Rectal smooth muscle tissue (tissue), 1 donor: ENCODE measurements around the gene ROCK2.

ENCODE experiments used
- H3K27ac ChIP-seq: one replicate; pipeline ENCODE4 v1.7.0; 2013; ENCODE audit warnings: low read depth, low read length, inconsistent platforms
- H3K27me3 ChIP-seq: one replicate; pipeline ENCODE4 v1.7.0; 2013; ENCODE audit warnings: low read length; ENCODE audit not compliant: control insufficient read depth, insufficient read depth
- H3K36me3 ChIP-seq: one replicate; pipeline ENCODE4 v1.7.0; 2013; ENCODE audit warnings: low read length; ENCODE audit not compliant: control insufficient read depth, insufficient read depth
- H3K4me1 ChIP-seq: one replicate; pipeline ENCODE4 v1.7.0; 2013; ENCODE audit warnings: low read length; ENCODE audit not compliant: control insufficient read depth, insufficient read depth
- H3K4me3 ChIP-seq: one replicate; pipeline ENCODE4 v1.7.0; 2013; ENCODE audit warnings: low read length
- H3K9ac ChIP-seq: one replicate; pipeline ENCODE4 v1.7.0; 2013; ENCODE audit warnings: low read length

The ROCK2 gene

GRCh38 chr2:11155381-11156035, 188.9 kb downstream of the ROCK2 start, which contains the start of gene SLC66A3:
Gene SLC66A3 (plus strand): TSS chr2:11155467. CDS start chr2:11155547, 80 bp downstream.
- Histone ChIP-seq H3K4me1 (peaks cover 6% of the 10 kb centered on the region), H3K9ac (peak within 1 kb of the TSS; percentile 73), H3K4me3 (peak within 1 kb of the TSS; percentile 85), H3K36me3 (no peaks in the 10 kb centered on the region), H3K27me3 (no peaks in the 10 kb centered on the region), H3K27ac (peak within 1 kb of the TSS; percentile 79)

GRCh38 chr2:11154923-11155380, 189.5 kb downstream of the ROCK2 start:
- peaks cover 6% of the 10 kb centered on the region for H3K4me1 ChIP-seq
- H3K4me3 ChIP-seq: peak overlapping the region; percentile 61
- no peaks in the 10 kb centered on the region for H3K27me3 ChIP-seq
- peak overlapping the region; percentile 76 for H3K27ac ChIP-seq
- peak overlapping the region; percentile 66 for H3K9ac ChIP-seq
- H3K36me3 ChIP-seq: no peaks in the 10 kb centered on the region

- peak overlapping the region; percentile 76 for H3K27ac ChIP-seq
- H3K4me1 ChIP-seq: peaks cover 6% of the 10 kb centered on the region
- peak overlapping the region; percentile 61 for H3K4me3 ChIP-seq
- H3K9ac ChIP-seq: peak overlapping the region; percentile 66
- H3K27me3 ChIP-seq: no peaks in the 10 kb centered on the region
- H3K36me3 ChIP-seq: no peaks in the 10 kb centered on the region
These were observed 190.2 kb downstream of the ROCK2 start for GRCh38 chr2:11154016-11154922.

GRCh38 chr2:11152591-11152990, 191.8 kb downstream of the ROCK2 start:
- no peak overlapping the region for H3K4me3 ChIP-seq
- no peaks in the 10 kb centered on the region for H3K27me3 ChIP-seq
- H3K36me3 ChIP-seq: no peaks in the 10 kb centered on the region
- H3K9ac ChIP-seq: no peak overlapping the region
- H3K27ac ChIP-seq: no peak overlapping the region
- H3K4me1 ChIP-seq: peaks cover 6% of the 10 kb centered on the region

- Histone ChIP-seq H3K36me3 (no peaks in the 10 kb centered on the region), H3K9ac (no peak overlapping the region), H3K4me3 (no peak overlapping the region), H3K27me3 (no peaks in the 10 kb centered on the region), H3K27ac (no peak overlapping the region), H3K4me1 (no peaks in the 10 kb centered on the region)
These were observed 197.2 kb downstream of the ROCK2 start for GRCh38 chr2:11147263-11147662.

- Histone ChIP-seq H3K9ac (no peak overlapping the region), H3K27ac (no peak overlapping the region), H3K4me3 (no peak overlapping the region), H3K36me3 (no peaks in the 10 kb centered on the region), H3K4me1 (no peaks in the 10 kb centered on the region), H3K27me3 (no peaks in the 10 kb centered on the region)
These were observed 198.4 kb downstream of the ROCK2 start for GRCh38 chr2:11146076-11146475.

- peak overlapping the region; percentile 39 for H3K9ac ChIP-seq
- no peaks in the 10 kb centered on the region for H3K36me3 ChIP-seq
- H3K27ac ChIP-seq: no peak overlapping the region
- no peaks in the 10 kb centered on the region for H3K4me1 ChIP-seq
- no peaks in the 10 kb centered on the region for H3K27me3 ChIP-seq
- H3K4me3 ChIP-seq: no peak overlapping the region
These were observed 199.1 kb downstream of the ROCK2 start for GRCh38 chr2:11145350-11145749.

- Histone ChIP-seq H3K27me3 (no peaks in the 10 kb centered on the region), H3K36me3 (no peaks in the 10 kb centered on the region), H3K4me3 (no peak overlapping the region), H3K27ac (no peak overlapping the region), H3K9ac (no peak overlapping the region), H3K4me1 (no peaks in the 10 kb centered on the region)
These were observed 199.7 kb downstream of the ROCK2 start for GRCh38 chr2:11144738-11145079.

GRCh38 chr2:11144077-11144737, 200.2 kb downstream of the ROCK2 start:
- no peak overlapping the region for H3K4me3 ChIP-seq
- no peak overlapping the region for H3K27ac ChIP-seq
- H3K4me1 ChIP-seq: no peaks in the 10 kb centered on the region
- no peak overlapping the region for H3K9ac ChIP-seq
- no peaks in the 10 kb centered on the region for H3K36me3 ChIP-seq
- H3K27me3 ChIP-seq: no peaks in the 10 kb centered on the region

- H3K9ac ChIP-seq: no peak overlapping the region
- no peak overlapping the region for H3K4me3 ChIP-seq
- H3K36me3 ChIP-seq: no peaks in the 10 kb centered on the region
- no peak overlapping the region for H3K27ac ChIP-seq
- no peaks in the 10 kb centered on the region for H3K4me1 ChIP-seq
- no peaks in the 10 kb centered on the region for H3K27me3 ChIP-seq
These were observed 201.4 kb downstream of the ROCK2 start for GRCh38 chr2:11142987-11143386.

- Histone ChIP-seq H3K27ac (no peak overlapping the region), H3K36me3 (no peaks in the 10 kb centered on the region), H3K27me3 (no peaks in the 10 kb centered on the region), H3K9ac (no peak overlapping the region), H3K4me1 (no peaks in the 10 kb centered on the region), H3K4me3 (no peak overlapping the region)
These were observed 202.1 kb downstream of the ROCK2 start for GRCh38 chr2:11142330-11142729.

- Histone ChIP-seq H3K4me1 (no peaks in the 10 kb centered on the region), H3K27me3 (no peaks in the 10 kb centered on the region), H3K27ac (no peak overlapping the region), H3K36me3 (no peaks in the 10 kb centered on the region), H3K9ac (no peak overlapping the region), H3K4me3 (no peak overlapping the region)
These were observed 203.1 kb downstream of the ROCK2 start for GRCh38 chr2:11141319-11141718.
